Epithelial cell of proximal tubule (primary cell): ENCODE data around the gene ATP6V0A1. TPM values are rescaled to one million over a fixed set of nuclear protein-coding genes. Genes with fewer than 3 reads are reported as not detected.
"Not testable (repeated sequence)": the region's sequence is repeated elsewhere in the genome, so short reads cannot be mapped to it uniquely, and the experiment has no call there.

Source experiments
- DNase-seq: peaks from one replicate; pipeline ENCODE4 v3.0.0-alpha.2; 2011; ENCODE audit warnings: low read depth
- H3K4me3 ChIP-seq: 2 replicates; pipeline ENCODE4 v1.5.1; 2011; ENCODE audit warnings: low read depth, mild to moderate bottlenecking, low read length
- CTCF ChIP-seq: conservative IDR thresholded peaks from 2 replicates; pipeline ENCODE4 v1.5.1; 2012; ENCODE audit warnings: low read depth, mild to moderate bottlenecking, low read length
- total RNA-seq: library from RNA; depleted of rRNA; stranded (reverse); fragments of >200 nt; gene quantifications from 2 replicates; pipeline ENCODE4 v1.2.3, GENCODE V29; 2015

ATP6V0A1 gene
- total RNA-seq, 1 donor from 2014 or later = 32.3 TPM

- no peak for DNase-seq
- H3K4me3 ChIP-seq = no peak overlapping the region
- TF ChIP-seq CTCF = no peak
These were observed 82.6 kb downstream of the ATP6V0A1 start for GRCh38 chr17:42541041-42541833.

GRCh38 chr17:42543190-42544079, 84.8 kb downstream of the ATP6V0A1 start:
- TF ChIP-seq CTCF = no peak
- no peak for DNase-seq
- H3K4me3 ChIP-seq = no peak overlapping the region

- H3K4me3 ChIP-seq = no peak overlapping the region
- DNase-seq = no peak
- TF ChIP-seq CTCF = no peak
These were observed 86.2 kb downstream of the ATP6V0A1 start for GRCh38 chr17:42544874-42545283.

- not testable (repeated sequence) for H3K4me3 ChIP-seq, DNase-seq
These were observed 87.3 kb downstream of the ATP6V0A1 start for GRCh38 chr17:42545755-42546505.

- no peak for TF ChIP-seq CTCF
- DNase-seq = no peak
- H3K4me3 ChIP-seq = no peak overlapping the region
These were observed 88.4 kb downstream of the ATP6V0A1 start for GRCh38 chr17:42547001-42547461.

- DNase-seq = no peak
- H3K4me3 ChIP-seq = peak overlapping the region; percentile 61
- no peak for TF ChIP-seq CTCF
These were observed 89.0 kb downstream of the ATP6V0A1 start for GRCh38 chr17:42547698-42548069.
